ENCODE data around the gene KLHL13. TPM values are rescaled to one million over a fixed set of nuclear protein-coding genes. Genes with fewer than 3 reads are reported as not detected.

The KLHL13 gene
- total and polyA plus RNA-seq, 8 donors, result 1.1 to 4.9 (median 3.1) TPM

DNA sequence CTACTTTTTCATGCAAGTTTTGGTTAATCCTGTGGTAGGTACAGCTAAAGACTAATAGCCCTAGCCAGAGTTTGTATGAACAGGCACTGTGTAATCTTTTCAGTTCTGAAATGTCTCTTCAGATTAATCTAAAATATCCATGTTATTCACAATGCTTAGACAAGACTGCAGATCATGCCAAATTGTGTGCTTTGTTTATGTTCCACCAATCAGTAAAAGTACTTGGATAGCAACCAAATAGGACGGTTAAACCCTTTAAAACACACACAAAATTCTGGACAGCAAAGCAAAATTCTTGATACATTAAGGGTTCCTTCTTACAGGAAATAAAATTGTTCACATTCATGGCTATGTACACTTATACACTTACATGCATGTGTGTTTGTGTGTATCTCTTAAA, 139.1 kb downstream of the KLHL13 start:
- H3K4me3 ChIP-seq, result no peak overlapping the region
- FAIRE-seq (peak; percentile 65), ATAC-seq (no peak), DNase-seq (no peak)
- no peaks in the 10 kb centered on the region for H3K36me3 ChIP-seq
- 5 to 21% methylated on average over 1 of the region's 1 CpG for WGBS, 2 donors
- H3K4me1 ChIP-seq, result peaks cover 0 to 4% (median 0%) of the 10 kb centered on the region in 3 donors
- intact Hi-C loops (cut with DNase I), result no loop called here
- H3K9me3 ChIP-seq, result no peaks in the 10 kb centered on the region
- H3K27ac ChIP-seq, result no peak overlapping the region
- H3K27me3 ChIP-seq, result no peaks in the 10 kb centered on the region
- TF ChIP-seq, protein P1, sequence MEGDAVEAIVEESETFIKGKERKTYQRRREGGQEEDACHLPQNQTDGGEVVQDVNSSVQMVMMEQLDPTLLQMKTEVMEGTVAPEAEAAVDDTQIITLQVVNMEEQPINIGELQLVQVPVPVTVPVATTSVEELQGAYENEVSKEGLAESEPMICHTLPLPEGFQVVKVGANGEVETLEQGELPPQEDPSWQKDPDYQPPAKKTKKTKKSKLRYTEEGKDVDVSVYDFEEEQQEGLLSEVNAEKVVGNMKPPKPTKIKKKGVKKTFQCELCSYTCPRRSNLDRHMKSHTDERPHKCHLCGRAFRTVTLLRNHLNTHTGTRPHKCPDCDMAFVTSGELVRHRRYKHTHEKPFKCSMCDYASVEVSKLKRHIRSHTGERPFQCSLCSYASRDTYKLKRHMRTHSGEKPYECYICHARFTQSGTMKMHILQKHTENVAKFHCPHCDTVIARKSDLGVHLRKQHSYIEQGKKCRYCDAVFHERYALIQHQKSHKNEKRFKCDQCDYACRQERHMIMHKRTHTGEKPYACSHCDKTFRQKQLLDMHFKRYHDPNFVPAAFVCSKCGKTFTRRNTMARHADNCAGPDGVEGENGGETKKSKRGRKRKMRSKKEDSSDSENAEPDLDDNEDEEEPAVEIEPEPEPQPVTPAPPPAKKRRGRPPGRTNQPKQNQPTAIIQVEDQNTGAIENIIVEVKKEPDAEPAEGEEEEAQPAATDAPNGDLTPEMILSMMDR (IDR thresholded peaks at IDR 0.05), result no peak

DNA sequence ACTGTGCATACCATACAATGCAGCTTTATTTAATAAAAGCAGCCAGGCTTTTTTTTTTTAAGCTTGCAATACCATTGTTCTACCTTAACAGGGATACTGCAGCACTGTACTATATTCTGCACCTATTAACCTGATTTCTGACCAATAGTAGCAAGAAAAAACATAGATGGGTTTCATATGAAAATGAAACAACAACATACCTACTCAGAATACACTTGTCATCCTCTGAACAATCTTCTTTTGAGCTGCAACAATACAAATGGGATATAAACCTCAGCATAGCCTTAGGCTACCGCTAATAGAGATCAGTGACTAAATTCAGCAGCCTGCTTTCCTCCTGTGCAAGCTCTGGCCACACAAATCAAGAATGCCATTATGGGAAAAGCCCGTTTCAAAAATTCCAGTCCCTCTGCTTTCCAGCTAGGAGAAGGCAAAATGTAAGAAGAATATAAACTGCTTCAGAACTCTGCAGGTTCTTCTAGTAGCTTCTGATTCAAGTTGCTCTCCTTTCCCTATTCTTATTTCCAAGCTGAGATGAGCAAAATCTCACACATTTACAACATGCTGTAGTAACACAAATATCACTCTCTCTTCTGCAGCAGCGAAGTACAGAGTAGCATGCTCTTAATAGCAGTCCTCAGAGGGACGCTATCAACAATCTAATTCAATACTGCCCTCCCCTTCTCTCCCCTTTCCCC, 143.4 kb downstream of the KLHL13 start:
- DNase-seq (no peak), FAIRE-seq (no peak), ATAC-seq (no peak)
- TF ChIP-seq, protein P1 (IDR thresholded peaks at IDR 0.05), result no peak
- Histone ChIP-seq H3K4me3 (no peak overlapping the region), H3K9me3 (no peaks in the 10 kb centered on the region), H3K27ac (no peak overlapping the region), H3K27me3 (no peaks in the 10 kb centered on the region), H3K4me1 (peaks cover 0 to 4% (median 0%) of the 10 kb centered on the region in 3 donors), H3K36me3 (no peaks in the 10 kb centered on the region)
- intact Hi-C loops (cut with DNase I), result no loop called here
- 35 to 58% methylated on average over 4 of the region's 4 CpGs for WGBS, 2 donors

DNA sequence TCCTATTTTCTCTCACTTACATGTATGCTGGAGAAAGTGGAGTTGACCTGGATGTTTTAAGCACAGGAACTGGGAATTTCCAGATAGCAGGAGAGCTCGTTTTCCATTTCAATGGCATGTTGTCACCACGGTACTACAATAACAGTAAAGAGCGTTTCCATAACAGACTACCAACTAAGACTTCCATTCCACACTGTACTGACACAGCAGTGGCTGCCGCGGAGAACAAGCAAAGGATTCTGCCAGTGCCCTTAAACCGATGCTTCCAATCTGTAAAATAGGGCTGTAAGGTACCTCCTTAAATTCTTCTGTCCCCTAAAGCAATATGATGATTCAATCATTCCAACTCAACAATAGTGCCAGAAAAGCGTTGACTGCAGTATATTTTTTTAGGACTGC, 143.9 kb downstream of the KLHL13 start:
- peak in 1 of 4 donors; percentile 31 for ATAC-seq
- WGBS, 2 donors, result 54 to 65% methylated on average over 7 of the region's 7 CpGs
- Histone ChIP-seq H3K4me3 (no peak overlapping the region), H3K9me3 (no peaks in the 10 kb centered on the region), H3K36me3 (no peaks in the 10 kb centered on the region), H3K27me3 (no peaks in the 10 kb centered on the region), H3K4me1 (peaks cover 0 to 4% (median 0%) of the 10 kb centered on the region in 3 donors), H3K27ac (no peak overlapping the region)
- DNase-seq, result no peak
- no peak for FAIRE-seq
- TF ChIP-seq, protein P1 (IDR thresholded peaks at IDR 0.05), result no peak
- intact Hi-C loops (cut with DNase I), result no loop called here

DNA sequence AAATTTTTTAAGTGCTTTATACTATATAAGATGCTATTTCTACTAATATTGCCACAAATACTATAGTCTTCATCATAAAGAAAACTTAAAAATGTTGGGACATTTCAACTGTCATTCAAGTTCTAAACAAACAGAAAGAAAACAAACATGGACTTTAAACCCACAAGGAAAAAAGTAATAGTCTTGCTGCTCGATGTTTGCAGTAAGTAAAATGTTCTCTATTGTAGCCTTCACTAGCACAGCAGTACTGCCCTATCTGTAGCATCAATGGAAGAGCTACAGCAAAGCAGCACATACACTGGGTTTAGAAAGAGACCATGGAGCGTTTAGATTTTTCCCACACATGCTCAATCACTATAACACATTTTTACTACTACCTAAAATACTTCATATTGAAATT, 146.8 kb downstream of the KLHL13 start:
- Histone ChIP-seq H3K4me1 (no peaks in the 10 kb centered on the region), H3K27ac (no peak overlapping the region), H3K36me3 (no peaks in the 10 kb centered on the region), H3K4me3 (no peak overlapping the region), H3K27me3 (no peaks in the 10 kb centered on the region), H3K9me3 (no peaks in the 10 kb centered on the region)
- ATAC-seq, result peak; percentile 55 to 78 (median 62)
- intact Hi-C loops (cut with DNase I), result no loop called here
- WGBS, 2 donors, result 21 to 22% methylated on average over 2 of the region's 2 CpGs
- peak; percentile 82 for FAIRE-seq
- no peak for DNase-seq
- TF ChIP-seq, protein P1 (IDR thresholded peaks at IDR 0.05), result no peak

DNA sequence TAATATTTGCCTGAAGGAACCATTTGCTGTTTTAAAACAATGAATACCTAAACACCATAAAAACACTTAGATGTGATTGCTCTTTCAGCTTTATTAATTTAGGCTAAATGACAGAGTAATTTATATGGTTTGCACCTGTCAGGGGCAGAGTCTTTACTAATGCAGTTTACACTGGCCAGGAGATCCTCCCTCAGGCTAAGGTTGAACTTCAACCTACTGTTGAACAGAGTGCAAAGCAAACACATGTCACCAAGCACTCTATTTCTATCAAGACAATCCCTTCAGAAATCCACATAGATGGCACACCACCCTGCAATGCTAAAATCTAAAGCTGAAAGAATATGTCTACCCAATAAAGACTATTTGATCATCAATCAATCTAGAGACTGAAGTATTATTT, 147.3 kb downstream of the KLHL13 start:
- H3K27ac ChIP-seq, result no peak overlapping the region
- no peaks in the 10 kb centered on the region for H3K4me1 ChIP-seq
- no peaks in the 10 kb centered on the region for H3K9me3 ChIP-seq
- H3K36me3 ChIP-seq, result no peaks in the 10 kb centered on the region
- H3K4me3 ChIP-seq, result no peak overlapping the region
- FAIRE-seq, result no peak
- intact Hi-C loops (cut with DNase I), result no loop called here
- peak in 3 of 4 donors; percentile 63 to 81 (median 70) for ATAC-seq
- no peak for DNase-seq
- TF ChIP-seq, protein P1 (IDR thresholded peaks at IDR 0.05), result no peak
- H3K27me3 ChIP-seq, result no peaks in the 10 kb centered on the region

Data from pancreas (tissue), 10 donors.